H1 (cell line): ENCODE measurements around the gene AGGF1. TPM values are rescaled to one million over a fixed set of nuclear protein-coding genes. Genes with fewer than 3 reads are reported as not detected.

ENCODE experiments used
- CTCF ChIA-PET: fragments of 300-600 bp; sonication (Branson Sonifier 250); formaldehyde crosslinking; loops from one replicate; lab custom pipeline; 2021; ENCODE audit not compliant: partially characterized antibody; lab: Charles Lee
- POLR2A ChIA-PET: fragments of 300-600 bp; sonication (Branson Sonifier 250); formaldehyde crosslinking; loops from one replicate; lab custom pipeline; 2021; ENCODE audit warnings: inconsistent platforms; ENCODE audit not compliant: partially characterized antibody; lab: Charles Lee
- DNase-seq, 2 experiments: peaks; one replicate each; pipeline versions ENCODE4 v3.0.0 to v3.0.0-alpha.2; 2010 to 2022; ENCODE audit warnings: low spot score in 2 of 2, low read depth in 1 of 2, mixed read lengths in 1 of 2
- FAIRE-seq: peaks from 2 replicates; lab custom pipeline; 2011; peaks lifted over from hg19 to GRCh38; lab: Jason Lieb, UNC
- H2AFZ ChIP-seq: 2 replicates; pipeline ENCODE4 v1.8.1; 2012; ENCODE audit warnings: low read length, inconsistent platforms
- H2AK5ac ChIP-seq: 2 replicates; pipeline ENCODE4 v1.6.1; 2013; ENCODE audit warnings: low read depth, low read length
- H2BK120ac ChIP-seq: replicated peaks from 2 replicates; pipeline ENCODE3; 2013; ENCODE audit warnings: low read depth, low read length, inconsistent platforms
- H2BK12ac ChIP-seq: 2 replicates; pipeline ENCODE4 v1.6.1; 2013; ENCODE audit warnings: low read depth, low read length
- H2BK15ac ChIP-seq: 2 replicates; pipeline ENCODE4 v1.6.1; 2013; ENCODE audit warnings: low read length
- H2BK20ac ChIP-seq: 2 replicates; pipeline ENCODE4 v1.6.1; 2013; ENCODE audit warnings: low read length
- H2BK5ac ChIP-seq: 2 replicates; pipeline ENCODE4 v1.6.1; 2013; ENCODE audit warnings: low read depth, low read length
- H3K14ac ChIP-seq: 2 replicates; pipeline ENCODE4 v1.6.1; 2013; ENCODE audit warnings: inconsistent platforms; ENCODE audit not compliant: insufficient read length
- H3K18ac ChIP-seq: 2 replicates; pipeline ENCODE4 v1.6.1; 2013; ENCODE audit warnings: low read length; ENCODE audit errors: extremely low read depth
- H3K23ac ChIP-seq: 2 replicates; pipeline ENCODE4 v1.6.1; 2013; ENCODE audit warnings: inconsistent platforms; ENCODE audit not compliant: insufficient read length
- H3K23me2 ChIP-seq: 2 replicates; pipeline ENCODE4 v1.6.1; 2013; ENCODE audit warnings: low read depth, low read length
- H3K27ac ChIP-seq: 2 replicates; pipeline ENCODE4 v1.6.1; 2011; ENCODE audit warnings: low read depth, low read length, inconsistent platforms
- H3K27me3 ChIP-seq, 4 experiments: replicated peaks in 1 of 4; 1 replicate in 1 of 4; 2 replicates in 3 of 4; pipeline versions ENCODE4 v1.6.1 to v1.8.1; 2011 to 2013; ENCODE audit warnings: low read length in 3 of 4, mild to moderate bottlenecking in 3 of 4, inconsistent platforms in 2 of 4, mixed read lengths in 2 of 4, moderate library complexity in 1 of 4; ENCODE audit not compliant: control insufficient read depth in 3 of 4, insufficient read depth in 3 of 4; ENCODE audit errors: extremely low read depth in 1 of 4
- H3K36me3 ChIP-seq, 4 experiments: 2 replicates each; pipeline versions ENCODE4 v1.6.1 to v1.8.1; 2011 to 2013; ENCODE audit warnings: mild to moderate bottlenecking in 4 of 4, low read length in 3 of 4, moderate library complexity in 2 of 4, control low read depth in 1 of 4, inconsistent platforms in 1 of 4; ENCODE audit not compliant: insufficient read depth in 4 of 4, control insufficient read depth in 2 of 4
- H3K4ac ChIP-seq: replicated peaks from 2 replicates; pipeline ENCODE3; 2013; ENCODE audit warnings: low read length, low read depth, mixed read lengths, inconsistent platforms; ENCODE audit not compliant: insufficient read length
- H3K4me1 ChIP-seq, 4 experiments: replicated peaks in 1 of 4; 1 replicate in 1 of 4; 2 replicates in 3 of 4; pipeline versions ENCODE4 v1.6.1 to v1.8.1; 2011 to 2013; ENCODE audit warnings: low read length in 3 of 4, inconsistent platforms in 2 of 4, mixed read lengths in 1 of 4; ENCODE audit not compliant: insufficient read depth in 4 of 4, control insufficient read depth in 3 of 4
- H3K4me2 ChIP-seq, 2 experiments: 2 replicates each; pipeline versions ENCODE4 v1.6.1 to v1.8.1; 2011 to 2013; ENCODE audit warnings: low read depth in 2 of 2, low read length in 2 of 2, control low read depth in 1 of 2, inconsistent platforms in 1 of 2, mild to moderate bottlenecking in 1 of 2; ENCODE audit not compliant: insufficient read depth in 1 of 2
- H3K4me3 ChIP-seq, 4 experiments: fragments of 200-600, 300-600 bp in 1 of 4; sonication (generic), shearing (Covaris generic), sonication (Bioruptor Twin) in 1 of 4; 2 replicates each; pipeline versions ENCODE4 v1.5.1 to v1.8.1; 2011 to 2016; ENCODE audit warnings: low read length in 4 of 4, low read depth in 3 of 4, control low read depth in 2 of 4, inconsistent platforms in 2 of 4, mild to moderate bottlenecking in 2 of 4, mixed read lengths in 1 of 4, moderate library complexity in 1 of 4; ENCODE audit not compliant: insufficient read depth in 2 of 4; ENCODE audit errors: extremely low read depth in 1 of 4
- H3K56ac ChIP-seq: replicated peaks from 2 replicates; pipeline ENCODE3; 2013; ENCODE audit warnings: low read depth, mild to moderate bottlenecking, mixed read lengths, low read length, inconsistent platforms; ENCODE audit not compliant: insufficient read length
- H3K79me1 ChIP-seq: 2 replicates; pipeline ENCODE4 v1.6.1; 2013; ENCODE audit warnings: low read depth, low read length, control low read depth
- H3K79me2 ChIP-seq, 2 experiments: 2 replicates each; pipeline versions ENCODE4 v1.6.1 to v1.8.1; 2012 to 2013; ENCODE audit warnings: low read length in 2 of 2, mild to moderate bottlenecking in 2 of 2, inconsistent platforms in 1 of 2; ENCODE audit not compliant: insufficient read depth in 2 of 2, control insufficient read depth in 1 of 2
- H3K9ac ChIP-seq, 4 experiments: replicated peaks in 1 of 4; 1 replicate in 1 of 4; 2 replicates in 3 of 4; pipeline versions ENCODE4 v1.6.1 to v1.8.1; 2011 to 2013; ENCODE audit warnings: low read depth in 3 of 4, low read length in 3 of 4, control low read depth in 2 of 4, mild to moderate bottlenecking in 2 of 4, moderate library complexity in 2 of 4, inconsistent platforms in 1 of 4; ENCODE audit errors: extremely low read depth in 1 of 4
- H3K9me3 ChIP-seq, 2 experiments: 2 replicates each; pipeline versions ENCODE4 v1.6.1 to v1.8.1; 2012 to 2013; ENCODE audit warnings: mild to moderate bottlenecking in 2 of 2, moderate library complexity in 2 of 2, control low read depth in 1 of 2, inconsistent platforms in 1 of 2, low read depth in 1 of 2, low read length in 1 of 2, mixed read lengths in 1 of 2; ENCODE audit not compliant: insufficient read depth in 2 of 2
- H4K20me1 ChIP-seq, 2 experiments: replicated peaks in 1 of 2; 2 replicates each; pipeline versions ENCODE3 to v1.8.1; 2011 to 2013; ENCODE audit warnings: inconsistent platforms in 2 of 2, low read length in 2 of 2, mild to moderate bottlenecking in 1 of 2; ENCODE audit not compliant: insufficient read depth in 2 of 2, control insufficient read depth in 1 of 2
- H4K5ac ChIP-seq: 2 replicates; pipeline ENCODE4 v1.6.1; 2013; ENCODE audit warnings: low read length, low read depth, mixed read lengths, inconsistent platforms; ENCODE audit not compliant: insufficient read length
- H4K8ac ChIP-seq: 2 replicates; pipeline ENCODE4 v1.8.0; 2013; ENCODE audit warnings: mild to moderate bottlenecking, moderate library complexity, low read length, inconsistent platforms; ENCODE audit not compliant: insufficient read depth; ENCODE audit errors: extremely low read depth
- H4K91ac ChIP-seq: replicated peaks from 2 replicates; pipeline ENCODE3; 2013; ENCODE audit warnings: low read length, mixed read lengths, inconsistent platforms; ENCODE audit not compliant: insufficient read length
- CTCF ChIP-seq, 3 experiments: IDR thresholded peaks; 1 replicate in 2 of 3; 2 replicates in 1 of 3; pipeline versions ENCODE4 v1.5.1 to v1.6.1; 2011; ENCODE audit warnings: low read length in 3 of 3, mild to moderate bottlenecking in 3 of 3, inconsistent platforms in 2 of 3, low read depth in 1 of 3, moderate library complexity in 1 of 3; ENCODE audit not compliant: insufficient read depth in 1 of 3; ENCODE audit errors: control extremely low read depth in 1 of 3
- E2F6 ChIP-seq: IDR thresholded peaks from 2 replicates; pipeline ENCODE4 v1.6.1; 2012; ENCODE audit warnings: inconsistent platforms
- EZH2 ChIP-seq: fragments of 200-600 bp; sonication (generic); IDR thresholded peaks from 2 replicates; pipeline ENCODE4 v1.7.1; 2012; ENCODE audit warnings: low read depth, mild to moderate bottlenecking, moderate library complexity, low read length, inconsistent platforms; ENCODE audit not compliant: severe bottlenecking
- HDAC2 ChIP-seq, 2 experiments: fragments of 300-600 bp in 1 of 2; sonication (generic) in 1 of 2; IDR thresholded peaks; 2 replicates each; pipeline ENCODE4 v1.6.1; 2011 to 2012; ENCODE audit warnings: low read depth in 2 of 2, low read length in 2 of 2, mild to moderate bottlenecking in 2 of 2, moderate library complexity in 2 of 2, borderline replicate concordance in 1 of 2, inconsistent platforms in 1 of 2
- SAP30 ChIP-seq: fragments of 300-600 bp; sonication (generic); IDR thresholded peaks from 2 replicates; pipeline ENCODE4 v1.7.1; 2012; ENCODE audit warnings: low read length, moderate library complexity, mild to moderate bottlenecking, inconsistent platforms; ENCODE audit not compliant: insufficient read depth, insufficient replicate concordance
- SIRT6 ChIP-seq: IDR thresholded peaks from one replicate; pipeline ENCODE4 v1.7.1; 2012; ENCODE audit warnings: low read length, inconsistent platforms
- SP2 ChIP-seq: IDR thresholded peaks from 2 replicates; pipeline ENCODE4 v1.6.1; 2012; ENCODE audit warnings: mild to moderate bottlenecking, low read length, inconsistent platforms
- SUZ12 ChIP-seq: fragments of 200-600 bp; sonication (generic); IDR thresholded peaks from 2 replicates; pipeline ENCODE4 v1.6.1; 2012; ENCODE audit warnings: mild to moderate bottlenecking, inconsistent platforms, low read length, moderate library complexity, mixed read lengths
- ZNF274 ChIP-seq: IDR thresholded peaks from 2 replicates; pipeline ENCODE4 v1.7.0; 2012; ENCODE audit warnings: low read length, borderline replicate concordance; ENCODE audit errors: extremely low read depth
- WGBS, 2 experiments: shearing (Covaris generic) in 1 of 2; methylation state at CpG; one replicate each; pipeline versions ENCODE4 v1.1.6 to v1.1.7; 2013 to 2015; ENCODE audit warnings: low lambda C conversion rate in 2 of 2, mixed read lengths in 2 of 2, inconsistent platforms in 1 of 2, low coverage in 1 of 2, missing lambda C conversion rate in 1 of 2; ENCODE audit not compliant: insufficient replicate concordance in 2 of 2, insufficient coverage in 1 of 2, insufficient read length in 1 of 2; ENCODE audit errors: extremely low coverage in 1 of 2, missing lambda C conversion rate in 1 of 2; 5-methylcytosine and 5-hydroxymethylcytosine counted together
- polyA plus RNA-seq, 7 experiments: library from polyadenylated mRNA; depleted of rRNA in 3 of 7; stranded (reverse) in 5 of 7; unstranded in 2 of 7; fragments of >200 nt in 5 of 7; fragments of 200-250 nt in 2 of 7; gene quantifications; 1 replicate in 5 of 7; 2 replicates in 1 of 7; 4 replicates in 1 of 7; pipeline versions ENCODE4 v1.2.1 to v1.2.3, GENCODE V29; 2011 to 2013; ENCODE audit warnings: missing spikeins in 2 of 7, mixed read lengths in 2 of 7
- total RNA-seq: library from RNA; stranded (reverse); fragmentation: NEBNext Ultra II Directional; extraction: Animal tissue kit (Norgen Biotek cat#: 25700); gene quantifications from 2 replicates; pipeline ENCODE4 v1.2.1, GENCODE V29; 2021

Gene AGGF1
- total and polyA plus RNA-seq, 2 of the 8 experiments (the other 6 are each of a cell fraction or from before 2014, with no cell fraction given) = 7.3 to 19.0 TPM

- CTCF ChIA-PET = interaction anchor here (0.7 kb wide), 1 partner anchor 56 kb away, joined by 3 read pairs; no protein-coding TSS in a partner anchor
- TF ChIP-seq SP2 (no peak), E2F6 (no peak), SUZ12 (no peak), SAP30 (no peak), ZNF274 (no peak), EZH2 (no peak), SIRT6 (no peak), CTCF (IDR thresholded peaks at IDR 0.05; ENCODE audit: control extremely low read depth in 1 of 3, insufficient read depth in 1 of 3, low read depth in 1 of 3, low read length in 3 of 3) (no peak), HDAC2 (IDR thresholded peaks at IDR 0.05; ENCODE audit: borderline replicate concordance in 1 of 2, low read depth in 2 of 2, low read length in 2 of 2) (no peak)
Measured at GRCh38 chr5:77031891-77032290, 1.7 kb downstream of the AGGF1 start.

More at GRCh38 chr5:77031891-77032290, 1.7 kb downstream of the AGGF1 start:
- H2BK120ac ChIP-seq = no peak overlapping the region
- H3K56ac ChIP-seq = no peak overlapping the region
- H3K4me3 ChIP-seq = no peak overlapping the region
- no peaks in the 10 kb centered on the region for H3K79me2 ChIP-seq
- no peak overlapping the region for H3K4ac ChIP-seq
- no peak overlapping the region for H3K9ac ChIP-seq
- no peak overlapping the region for H2BK15ac ChIP-seq
- H2BK5ac ChIP-seq = no peak overlapping the region
- peaks cover 5% of the 10 kb centered on the region; the same call in 1 of the 2 replicates for H3K23me2 ChIP-seq
- peak overlapping the region in 1 of 2 experiments; percentile 66; a peak in 1 of 4 replicates for H3K4me2 ChIP-seq
- no peak overlapping the region for H4K91ac ChIP-seq
- FAIRE-seq (no peak), DNase-seq (no peak)
- peaks cover 0 to 7% (median 3%) of the 10 kb centered on the region in 4 experiments; a peak in 4 of 7 replicates for H3K27me3 ChIP-seq
- H3K36me3 ChIP-seq = peaks cover 0 to 18% (median 6%) of the 10 kb centered on the region in 4 experiments; a peak in 4 of 8 replicates
- POLR2A ChIA-PET = interaction anchor here (1.2 kb wide), 1 partner anchor 33 kb away, joined by 4 read pairs; no protein-coding TSS in a partner anchor
- H3K79me1 ChIP-seq = no peaks in the 10 kb centered on the region; the same call in 1 of the 2 replicates
- no peak overlapping the region for H2BK12ac ChIP-seq
- peaks cover 17 to 18% of the 10 kb centered on the region in 2 experiments for H3K9me3 ChIP-seq
- H3K27ac ChIP-seq = no peak overlapping the region
- H3K18ac ChIP-seq = no peak overlapping the region
- H2AFZ ChIP-seq = no peak overlapping the region
- no peak overlapping the region for H3K14ac ChIP-seq
- H4K20me1 ChIP-seq = peaks cover 2 to 4% of the 10 kb centered on the region in 2 experiments
- H4K5ac ChIP-seq = no peak overlapping the region
- H3K23ac ChIP-seq = no peak overlapping the region
- peaks cover 0 to 7% (median 0%) of the 10 kb centered on the region in 4 experiments; a peak in 1 of 7 replicates for H3K4me1 ChIP-seq
- H2AK5ac ChIP-seq = no peak overlapping the region
- H2BK20ac ChIP-seq = no peak overlapping the region
- 93% methylated on average over 3 of the region's 3 CpGs; no CpG with 5 or more reads in 1 of the 2 experiments for WGBS, 2 experiments
- no peak overlapping the region for H4K8ac ChIP-seq
